GM21526 (cell line): ENCODE measurements around the gene RDH8.
"Not testable (repeated sequence)": the region's sequence is repeated elsewhere in the genome, so short reads cannot be mapped to it uniquely, and the experiment has no call there.

Experiments used
- ATAC-seq: cut with Tn5 transposase; IDR thresholded peaks from one replicate; pipeline ENCODE4 v1.9.1; 2021; ENCODE audit warnings: moderate library complexity; ENCODE audit not compliant: unreplicated experiment, low FRiP score

The RDH8 gene

DNA sequence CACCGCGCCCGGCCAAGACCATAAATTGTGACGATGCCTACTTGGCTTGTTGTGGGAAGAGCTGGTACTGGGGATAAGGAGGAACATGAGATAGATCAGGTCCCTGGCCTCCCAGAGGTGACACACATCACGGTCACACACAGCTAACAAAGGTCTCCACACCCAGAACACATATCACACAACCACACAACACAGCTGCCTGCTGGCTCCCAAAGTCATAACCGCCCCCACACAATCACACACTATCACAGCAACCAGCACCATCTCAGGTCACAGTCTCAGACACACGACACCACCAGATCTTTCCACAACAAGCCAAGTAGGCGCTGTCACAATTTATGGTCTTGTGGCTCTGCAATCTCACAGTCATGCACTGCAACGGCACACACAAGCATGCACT, 8.7 kb upstream of the RDH8 start:
- ATAC-seq = no peak

DNA sequence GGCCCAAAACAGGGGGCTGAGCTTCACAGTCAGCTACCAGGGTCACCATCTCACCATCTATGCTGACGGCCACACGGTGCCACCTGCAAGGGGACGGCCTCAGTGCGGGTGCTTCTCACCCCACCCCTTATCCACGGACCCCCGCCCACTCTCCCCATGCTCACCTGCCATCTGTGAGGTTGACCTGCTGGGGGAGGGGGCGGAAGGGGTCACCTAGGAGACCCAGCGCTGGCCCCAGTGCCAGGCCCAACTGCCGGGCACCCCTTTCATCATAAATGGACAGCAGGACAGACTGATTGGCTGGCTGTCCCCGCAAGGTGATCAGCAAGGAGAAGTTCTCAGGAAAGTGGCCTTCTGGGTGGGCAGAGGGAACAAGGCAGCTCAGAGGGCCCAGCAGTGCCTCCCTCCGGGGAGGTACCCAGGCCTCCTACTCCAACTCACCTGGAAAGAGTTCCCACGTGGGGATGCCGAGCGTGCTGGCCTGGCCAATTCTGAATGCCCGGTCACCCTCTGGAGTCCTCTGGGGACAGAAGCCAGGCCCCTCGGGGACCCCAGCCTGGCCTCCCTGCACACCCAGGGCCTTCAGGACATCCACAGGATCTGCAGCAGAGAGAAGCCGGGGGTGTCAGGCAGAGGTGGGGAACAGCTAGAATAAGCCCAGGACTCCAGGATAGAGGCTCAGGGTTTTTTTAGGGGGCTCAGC, 7.5 kb upstream of the RDH8 start:
- no peak for ATAC-seq

DNA sequence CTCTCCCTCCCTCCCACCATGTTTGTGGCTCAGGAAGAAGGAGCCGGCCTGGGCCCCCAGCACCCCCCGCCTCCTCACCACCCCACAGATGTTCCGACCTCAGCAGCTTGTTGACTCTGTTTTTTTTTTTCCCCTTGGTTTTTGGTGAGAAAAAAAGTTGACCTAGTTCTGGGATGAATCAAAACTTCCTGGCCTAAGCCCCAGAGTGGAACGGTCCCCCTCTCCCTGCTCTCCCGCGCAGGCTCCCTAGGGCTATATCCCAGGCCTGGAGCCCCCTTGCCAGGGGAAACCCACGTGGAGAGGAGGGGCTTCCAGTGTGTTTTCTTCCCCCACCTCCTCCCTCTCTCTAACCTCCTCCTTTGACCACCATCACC, 7.0 kb upstream of the RDH8 start:
- no peak for ATAC-seq

DNA sequence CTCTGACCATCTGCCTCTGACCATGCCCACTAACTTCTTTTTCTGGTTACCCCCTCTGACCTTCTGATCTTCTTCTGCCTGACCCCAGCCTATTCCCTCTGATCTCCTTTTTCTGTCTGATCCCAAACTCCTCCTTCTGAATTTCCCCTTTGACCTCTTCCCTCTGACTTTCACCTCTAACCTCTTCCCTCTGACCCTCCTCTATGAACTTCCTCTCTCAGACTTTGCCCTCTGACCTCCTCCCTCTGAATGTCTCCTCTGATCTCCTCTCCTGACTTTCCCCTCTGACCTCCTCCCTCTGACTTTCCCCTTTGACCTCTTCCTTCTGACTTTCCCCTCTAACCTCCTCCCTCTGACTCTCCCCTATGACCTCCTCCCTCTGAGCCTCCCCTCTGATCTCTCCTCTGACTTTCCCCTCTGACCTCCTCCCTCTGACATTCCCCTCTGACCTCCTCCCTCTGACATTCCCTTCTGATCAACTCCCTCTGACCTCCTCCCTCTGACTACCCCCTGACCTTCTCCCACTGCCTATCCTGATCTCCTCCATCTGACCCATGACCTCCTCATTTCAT, 6.4 kb upstream of the RDH8 start:
- no peak for ATAC-seq

DNA sequence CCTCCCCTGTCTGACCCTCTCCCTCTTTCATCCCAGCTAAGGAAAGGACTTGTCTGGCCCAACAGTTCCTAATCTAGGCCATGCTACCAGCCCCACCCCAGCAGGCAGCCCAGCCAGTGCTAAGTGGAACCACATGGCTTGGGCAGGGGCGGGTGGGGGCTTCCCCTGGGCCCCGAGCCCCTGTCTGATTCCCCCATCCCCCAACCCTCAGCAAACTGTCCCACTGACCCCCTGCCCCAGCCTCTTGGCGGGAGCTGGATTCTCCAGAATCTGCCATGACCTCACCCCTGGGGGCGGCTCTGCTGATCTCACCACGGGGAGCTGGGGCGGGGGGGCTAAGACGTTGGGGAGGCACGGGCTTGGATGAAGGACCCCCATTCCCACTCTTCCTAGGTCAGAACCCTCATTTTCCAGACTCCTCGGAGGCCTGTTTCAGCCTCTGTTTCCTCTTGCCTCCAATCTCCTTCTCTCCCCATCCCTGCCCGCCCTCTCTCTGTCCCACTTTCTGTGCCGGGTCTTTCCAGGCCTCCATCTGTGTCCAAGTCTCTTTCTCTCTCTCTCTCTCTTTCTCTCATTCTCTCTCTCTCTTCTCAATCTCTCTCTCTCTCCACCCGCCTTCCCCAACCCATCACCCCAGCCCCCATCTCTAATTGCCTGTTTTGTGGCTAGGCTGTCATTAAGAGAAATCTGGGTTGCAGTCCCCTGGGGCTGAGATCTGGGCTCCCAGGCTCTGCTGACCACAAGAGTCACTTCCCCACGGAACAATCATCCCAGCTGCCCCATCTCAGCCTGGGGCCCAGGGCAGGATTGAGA, 5.7 kb upstream of the RDH8 start:
- ATAC-seq = no peak

DNA sequence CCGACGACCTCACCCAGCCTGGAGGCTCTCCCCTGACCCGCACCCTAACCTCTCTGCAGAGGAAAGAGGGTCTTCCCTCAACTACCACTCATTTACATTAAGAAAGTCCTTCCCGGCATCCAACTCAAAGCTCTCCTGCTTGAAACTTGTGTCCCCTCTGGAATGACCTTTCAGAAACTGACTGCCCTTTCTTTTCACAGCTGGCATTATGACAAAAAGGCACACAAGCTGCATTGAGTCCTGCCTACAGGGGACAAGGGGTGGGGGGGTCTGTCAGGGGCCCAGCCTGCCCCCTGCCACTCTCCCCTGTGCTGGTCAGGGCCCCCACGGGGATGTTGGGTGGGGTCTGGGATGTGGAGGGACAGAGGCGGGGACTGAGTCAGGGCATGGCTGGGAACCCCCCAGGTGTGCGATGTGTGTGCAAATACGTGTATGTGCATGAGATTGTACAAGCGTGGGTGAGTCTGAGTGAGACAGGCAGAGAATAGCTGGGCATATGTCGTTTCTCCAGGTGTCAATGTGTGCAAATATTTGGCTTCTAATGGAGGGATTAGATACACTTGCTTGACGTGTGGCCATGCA, 5.0 kb upstream of the RDH8 start:
- no peak for ATAC-seq

DNA sequence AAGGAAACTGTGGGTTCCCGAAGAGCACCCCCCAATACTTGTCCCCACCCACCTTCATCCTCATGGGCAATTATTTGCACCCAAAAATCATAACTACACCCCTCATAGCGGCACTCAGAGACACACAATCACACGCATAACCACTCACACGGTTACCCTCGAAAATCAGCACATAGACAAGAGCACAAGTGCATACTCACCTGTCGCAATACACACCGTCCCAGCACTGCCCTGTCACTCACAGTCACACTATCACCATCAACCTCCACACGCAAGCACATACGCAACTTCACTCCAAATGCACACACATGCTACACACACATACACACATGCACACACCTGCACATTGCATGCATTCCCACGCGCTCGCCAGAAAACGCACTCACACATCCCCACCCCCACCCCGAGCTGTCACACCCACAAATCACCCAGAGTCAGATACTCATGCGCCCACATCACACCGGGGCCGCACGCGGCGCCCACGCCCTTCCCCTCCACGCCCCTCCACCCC, 3.5 kb upstream of the RDH8 start:
- no peak for ATAC-seq

DNA sequence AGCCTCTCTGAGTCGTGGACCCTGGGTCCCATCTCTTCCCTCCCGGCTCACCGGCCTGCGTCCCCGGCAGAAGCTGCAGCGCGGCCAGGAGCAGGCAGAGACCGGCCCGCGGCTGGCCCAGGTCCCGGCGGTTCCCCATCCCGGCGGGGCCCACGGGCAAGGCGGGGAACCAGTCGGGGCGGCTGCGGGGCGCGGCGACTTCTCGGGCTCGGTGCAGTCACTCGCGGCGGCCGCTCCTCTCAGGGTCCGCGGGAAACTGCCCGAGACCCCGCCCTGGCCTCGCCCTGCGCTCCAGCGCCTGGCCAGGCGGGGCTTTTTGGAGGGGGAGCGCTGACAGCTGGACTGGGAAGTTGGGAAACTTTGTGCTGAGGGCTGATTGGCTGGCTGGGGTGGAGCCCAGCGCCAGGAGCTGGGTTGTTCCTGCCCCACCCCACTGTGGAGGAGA, 3.0 kb upstream of the RDH8 start, which contains the start of gene COL5A3:
Gene COL5A3, minus strand, starts transcription at position 258 of the 445 bp plus-strand sequence. Its CDS starts 119 bp downstream, at position 139.
- no peak for ATAC-seq

DNA sequence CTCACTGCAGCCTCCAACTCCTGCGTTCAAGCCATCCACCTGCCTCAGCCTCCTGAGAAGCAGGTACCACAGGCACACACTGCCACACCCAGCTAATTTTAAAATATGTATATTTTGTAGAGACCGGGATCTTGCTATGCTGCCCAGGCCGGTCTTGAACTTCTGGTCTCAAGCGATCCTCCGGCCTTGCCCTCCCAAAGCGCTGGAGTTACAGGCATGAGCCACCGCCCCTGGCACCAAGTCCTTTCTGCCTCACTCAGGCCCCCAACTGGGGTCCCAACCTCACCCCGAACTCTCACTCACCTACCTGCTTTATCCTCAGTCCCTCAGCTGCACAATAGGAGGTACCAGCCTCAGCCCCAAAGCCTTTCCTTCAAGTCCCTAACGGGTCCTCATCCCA, 2.3 kb upstream of the RDH8 start:
- ATAC-seq = no peak

DNA sequence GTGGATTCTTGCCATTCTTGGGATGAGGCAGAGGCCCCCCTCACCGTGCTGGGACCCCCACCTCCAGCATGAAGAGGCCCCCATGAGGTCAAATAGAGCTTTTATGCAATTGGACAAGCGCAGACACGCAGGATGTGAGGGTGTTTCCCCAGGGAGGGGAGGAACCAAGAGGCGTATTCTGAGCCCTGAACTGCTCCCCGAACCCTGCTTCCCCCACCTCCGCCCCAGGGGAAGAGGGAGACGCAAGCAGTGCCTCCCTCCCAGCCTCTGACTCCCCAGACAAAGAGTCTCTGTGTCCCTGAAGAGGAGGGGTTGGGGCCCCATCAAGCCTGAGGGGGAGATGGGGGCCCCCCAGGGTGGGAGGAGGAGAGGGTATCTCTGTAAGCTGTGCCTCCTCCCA, 1.3 kb upstream of the RDH8 start:
- no peak for ATAC-seq

DNA sequence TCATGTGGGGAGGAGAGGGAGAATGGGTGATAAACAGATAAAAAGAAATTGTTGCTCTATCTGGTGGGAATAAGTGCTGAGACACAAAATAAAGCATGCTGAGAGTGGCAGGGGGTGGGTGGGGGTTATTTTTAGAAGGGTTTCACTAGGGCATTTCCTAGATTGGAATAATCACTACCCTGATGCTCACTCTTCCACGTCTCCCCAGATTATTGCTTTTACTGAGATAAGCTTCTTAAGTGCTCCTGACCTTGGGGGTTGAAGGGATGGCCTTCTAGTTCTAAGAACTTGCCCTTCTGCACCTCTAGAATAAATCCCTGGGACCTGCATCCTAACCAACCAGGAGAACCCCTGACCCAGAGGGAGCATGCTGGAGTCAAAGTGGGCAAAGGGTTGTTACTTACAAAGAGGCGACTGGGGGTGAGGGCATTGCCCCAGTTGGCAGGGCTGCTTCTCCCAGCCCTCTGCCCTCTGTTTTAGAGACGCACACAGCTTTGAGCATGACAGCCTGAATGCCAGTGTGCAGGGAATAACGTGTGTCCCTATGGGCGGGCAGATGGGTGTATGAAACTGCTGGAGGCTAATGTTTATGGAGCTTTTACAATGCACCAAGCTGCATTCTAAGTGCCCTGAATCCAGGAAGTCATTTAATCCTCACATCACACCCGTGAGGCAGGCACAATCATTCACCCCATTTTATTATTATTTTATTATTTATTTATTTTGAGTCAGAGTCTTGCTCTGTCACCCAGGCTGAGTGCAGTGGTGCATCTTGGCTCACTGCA, 743 bp downstream of the RDH8 start:
- no peak for ATAC-seq

DNA sequence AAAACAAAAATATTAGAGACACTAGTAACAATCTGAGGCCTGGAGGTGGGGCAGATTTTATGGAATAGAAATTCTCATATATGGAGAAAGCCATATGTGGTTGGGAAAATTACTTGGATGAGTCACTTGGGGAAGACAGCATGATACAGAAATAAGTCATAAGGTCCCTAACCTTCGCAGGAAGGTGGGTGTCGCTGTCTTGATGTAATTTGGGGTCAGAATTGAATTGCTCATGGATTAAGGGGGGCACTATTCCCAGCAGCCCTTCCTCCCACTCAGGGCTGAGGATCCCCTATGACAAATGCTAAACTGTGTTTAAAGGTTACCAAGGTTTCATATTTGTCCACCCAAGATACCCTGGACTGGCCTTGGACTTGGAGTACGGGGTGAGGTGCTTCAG, 5.0 kb downstream of the RDH8 start:
- no peak for ATAC-seq

DNA sequence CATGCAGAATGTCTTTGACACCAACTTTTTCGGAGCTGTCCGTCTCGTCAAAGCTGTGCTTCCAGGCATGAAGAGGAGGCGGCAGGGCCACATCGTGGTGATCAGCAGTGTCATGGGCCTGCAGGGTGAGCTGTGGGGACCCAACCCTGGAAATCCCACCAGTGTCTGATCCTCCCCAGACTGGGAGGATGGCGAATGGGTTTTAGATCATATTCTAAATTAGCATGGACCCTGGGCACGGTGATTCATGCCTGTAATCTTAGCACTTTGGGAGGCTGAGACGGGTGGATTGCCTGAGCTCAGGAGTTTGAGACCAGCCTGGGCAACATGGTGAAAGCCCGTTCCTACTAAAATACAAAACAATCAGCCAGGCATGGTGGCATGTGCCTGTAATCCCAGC, 5.5 kb downstream of the RDH8 start:
- no peak for ATAC-seq

DNA sequence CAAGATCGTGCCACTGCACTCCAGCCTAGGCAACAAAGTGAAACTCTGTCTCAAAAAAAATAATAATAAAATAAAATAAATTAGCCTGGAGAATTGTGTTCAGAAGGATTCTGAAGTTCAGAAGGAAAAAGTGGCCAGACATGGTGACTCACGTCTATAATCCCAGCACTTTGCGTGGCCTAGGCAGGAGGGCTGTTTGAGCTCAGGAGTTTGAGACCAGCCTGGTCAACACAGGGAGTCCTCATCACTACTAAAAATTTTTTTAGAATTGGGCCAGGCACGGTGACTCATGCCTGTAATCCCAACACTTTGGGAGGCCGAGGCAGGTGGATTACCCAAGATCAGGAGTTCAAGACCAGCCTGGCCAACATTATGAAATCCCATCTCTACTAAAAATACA, 6.0 kb downstream of the RDH8 start:
- ATAC-seq = no peak

DNA sequence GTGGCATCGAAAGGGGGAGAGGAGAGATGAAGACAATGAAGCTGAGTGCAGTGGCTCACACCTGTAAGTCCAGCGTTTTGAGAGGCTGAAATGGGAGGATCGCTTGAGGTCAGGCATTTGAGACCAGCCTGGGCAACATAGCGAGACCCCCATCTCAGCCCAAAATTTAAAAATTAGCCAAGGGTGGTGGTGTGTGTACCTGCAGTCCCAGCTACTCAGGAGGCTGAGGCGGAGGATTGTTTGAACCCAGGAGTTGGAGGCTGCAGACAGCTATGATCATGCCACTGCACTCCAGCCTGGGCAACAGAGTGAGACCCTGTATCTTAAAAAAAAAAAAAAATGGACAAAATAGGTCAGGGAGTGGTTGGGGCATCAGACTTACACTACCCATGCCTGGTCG, 7.6 kb downstream of the RDH8 start:
- no peak for ATAC-seq

DNA sequence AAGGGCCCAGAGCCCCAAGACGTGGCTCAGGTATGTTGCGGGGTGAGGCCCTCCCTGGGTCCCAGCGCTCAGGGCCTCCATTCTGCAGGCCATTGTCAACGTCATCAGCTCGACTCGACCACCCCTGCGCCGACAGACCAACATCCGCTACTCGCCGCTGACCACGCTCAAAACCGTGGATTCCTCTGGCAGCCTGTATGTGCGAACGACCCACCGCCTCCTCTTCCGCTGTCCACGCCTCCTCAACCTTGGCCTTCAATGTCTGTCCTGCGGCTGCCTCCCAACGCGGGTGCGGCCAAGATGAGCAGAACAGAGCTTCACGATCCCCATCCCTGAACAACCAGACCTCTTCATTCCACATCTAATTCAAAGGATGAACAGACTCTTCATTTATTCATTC, 8.2 kb downstream of the RDH8 start:
- ATAC-seq = no peak

DNA sequence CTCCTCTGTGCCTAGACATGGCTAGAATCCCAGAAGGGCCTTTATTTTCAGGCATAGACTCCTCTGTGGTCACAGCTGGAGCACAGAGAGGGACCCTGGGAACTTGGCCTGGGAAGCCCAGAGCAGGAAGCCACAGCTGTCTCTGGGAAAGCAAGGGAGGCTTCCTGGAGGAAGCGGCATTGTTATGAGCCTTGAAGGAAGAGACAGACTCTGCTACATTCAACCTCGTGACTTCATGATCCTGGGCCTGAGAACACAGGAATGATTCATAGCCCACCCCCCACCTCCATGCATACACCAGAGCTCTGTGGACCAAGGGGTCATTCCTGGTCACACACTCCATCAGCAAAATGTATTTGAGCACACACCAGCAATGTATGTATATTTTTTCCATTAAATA, 8.6 kb downstream of the RDH8 start:
- no peak for ATAC-seq

DNA sequence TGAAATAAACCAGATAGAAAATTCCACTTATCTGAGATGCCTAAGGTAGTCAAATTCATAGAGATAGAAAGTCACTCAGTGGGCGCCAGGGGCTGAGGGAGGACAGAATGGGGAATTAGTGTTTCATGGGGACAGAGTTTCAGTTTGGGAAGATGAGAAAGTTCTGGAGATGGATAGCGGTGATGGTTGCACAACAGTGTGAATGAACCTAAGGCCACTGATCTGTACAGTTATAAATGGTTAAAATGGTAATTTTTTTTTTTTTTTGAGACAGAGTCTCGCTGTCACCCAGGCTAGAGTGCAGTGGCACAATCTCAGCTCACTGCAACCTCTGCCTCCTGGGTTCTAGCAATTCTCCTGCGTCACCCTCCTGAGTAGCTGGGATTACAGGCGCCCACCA, 9.8 kb downstream of the RDH8 start:
- ATAC-seq = not testable (repeated sequence)

DNA sequence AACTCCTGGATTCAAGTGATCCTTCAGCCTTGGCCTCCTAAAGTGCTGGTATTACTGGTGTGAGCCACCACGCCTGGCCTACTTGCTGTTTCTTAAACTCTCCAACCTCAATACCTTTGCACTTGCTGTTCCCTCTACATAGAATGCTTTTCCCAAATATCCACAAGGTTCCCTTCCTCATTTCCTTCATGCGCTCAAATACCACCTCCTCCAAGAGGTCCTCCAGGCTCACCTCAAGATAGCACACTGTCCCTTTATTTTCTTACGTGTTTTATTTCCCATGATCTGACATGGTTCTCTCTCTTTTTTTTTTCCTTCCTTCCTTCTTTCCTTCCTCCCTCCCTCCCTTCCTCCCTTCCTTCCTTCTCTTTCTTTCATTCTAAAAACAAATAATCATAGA, 13.5 kb downstream of the RDH8 start:
- ATAC-seq = no peak
